NCI-H146 treated with DMSO at 0.1 percent for 48 hours (cell line): ENCODE data around the gene CFAP97D1.

ENCODE experiments used
- DNase-seq: peaks from one replicate; lab custom pipeline; 2025; ENCODE audit not compliant: unreplicated experiment; lab: John Stamatoyannopoulos, UW

CFAP97D1 gene

DNA sequence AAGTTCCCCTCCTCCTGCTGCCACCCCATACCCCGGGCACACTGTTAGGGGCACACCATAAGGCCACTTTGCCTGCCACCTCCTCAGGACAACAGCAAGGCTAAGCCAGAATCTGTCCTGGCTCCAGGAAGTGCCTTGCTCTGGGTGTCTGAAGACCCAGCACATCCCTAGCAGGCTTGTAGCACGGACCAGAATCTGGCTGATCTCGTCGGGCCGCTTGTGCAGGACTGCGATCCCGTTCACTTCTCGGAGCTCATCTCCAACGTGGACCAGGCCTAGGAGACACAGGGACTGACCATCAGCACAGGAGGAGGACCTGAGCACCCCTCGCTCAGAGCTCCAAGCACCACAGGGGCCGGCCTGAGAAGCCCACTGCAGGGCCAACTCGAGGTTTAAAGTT lies 45.3 kb downstream of the CFAP97D1 start:
- no peak for DNase-seq

DNA sequence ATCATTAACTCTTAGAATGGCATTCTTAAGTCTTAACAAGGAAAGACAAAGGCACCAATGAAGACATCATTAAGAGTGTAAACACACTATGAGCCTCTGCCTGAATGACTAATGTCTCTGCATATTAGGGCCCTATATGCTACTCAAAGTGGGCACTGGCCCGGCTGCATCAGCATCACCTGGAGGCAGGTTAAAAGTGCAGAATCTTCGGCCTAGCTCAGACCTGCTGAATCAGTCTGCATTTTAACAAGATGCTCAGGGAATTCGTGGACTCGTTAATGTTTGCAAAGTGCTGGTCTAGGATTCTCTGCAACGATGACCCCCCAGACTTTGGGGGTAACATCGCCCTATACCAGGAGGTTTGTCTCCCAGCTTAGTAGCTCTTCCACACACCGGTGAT lies 46.0 kb downstream of the CFAP97D1 start:
- no peak for DNase-seq

DNA sequence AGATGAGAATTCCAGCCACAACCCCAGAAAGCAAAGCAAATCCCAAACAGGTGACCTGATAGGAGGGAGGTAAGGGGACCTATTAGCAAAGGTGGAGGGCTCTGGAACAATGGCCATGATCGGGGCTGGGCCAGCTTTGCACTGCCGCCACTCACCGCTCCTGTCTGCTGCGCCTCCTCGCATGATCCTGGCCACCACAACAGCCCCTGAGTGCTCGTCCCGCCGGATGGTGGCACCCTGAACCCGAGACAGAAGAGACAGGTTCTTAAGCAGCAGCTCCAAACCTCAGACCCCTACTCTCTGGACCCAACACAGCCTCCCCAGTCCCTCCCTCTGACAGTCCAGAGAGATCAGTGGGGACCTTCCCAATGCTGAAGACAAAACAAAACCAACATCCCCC lies 47.4 kb downstream of the CFAP97D1 start:
- DNase-seq: no peak

DNA sequence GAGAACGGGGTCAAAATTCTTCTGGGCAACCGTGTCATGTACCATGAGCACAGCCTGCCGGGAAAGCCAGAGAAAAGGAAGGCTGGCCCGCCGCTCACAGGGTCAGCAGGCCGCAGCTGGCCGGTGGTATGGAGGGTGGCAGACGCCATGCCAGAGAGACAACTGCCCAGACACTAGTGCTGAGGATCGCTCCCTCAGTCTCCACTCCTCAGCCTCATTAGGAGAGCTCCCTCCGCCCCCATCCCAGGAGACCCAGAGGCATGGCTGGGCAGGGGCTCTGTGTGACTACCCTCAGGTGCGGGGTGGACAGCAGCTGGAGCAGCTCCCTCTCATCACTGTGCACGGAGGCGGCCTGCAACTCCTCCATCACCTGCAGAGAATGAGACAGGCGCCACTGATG lies 49.5 kb downstream of the CFAP97D1 start:
- no peak for DNase-seq

DNA sequence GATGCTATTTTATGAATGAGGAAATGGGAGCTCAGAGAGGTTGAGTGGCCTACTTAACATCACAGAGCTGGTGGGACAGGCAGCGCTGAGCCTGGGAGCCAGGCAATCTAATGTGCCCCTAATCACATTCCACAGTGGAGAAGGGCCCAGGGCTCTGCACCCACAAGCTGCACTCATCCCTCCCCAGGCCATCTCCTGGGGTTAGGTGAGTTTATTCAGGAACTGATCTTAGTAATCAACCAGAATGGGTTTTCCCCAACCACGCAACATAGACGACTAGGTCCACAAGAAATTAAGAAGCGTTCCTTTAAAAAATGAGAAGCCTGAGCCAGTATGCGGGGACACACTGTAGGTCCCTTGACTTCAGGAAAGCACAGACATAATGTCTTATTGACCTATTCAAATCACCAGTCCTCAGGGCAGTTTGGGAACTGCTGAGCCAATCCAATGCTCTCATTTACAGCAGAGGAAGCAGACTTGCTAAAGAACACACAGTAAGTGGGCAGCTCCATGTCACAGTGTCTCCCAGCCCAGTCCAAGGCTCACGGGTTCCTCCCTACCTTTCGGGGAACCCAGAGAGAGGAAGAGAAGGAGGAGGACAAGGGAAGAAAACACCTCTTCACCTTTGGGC lies 50.4 kb downstream of the CFAP97D1 start:
- DNase-seq: no peak

DNA sequence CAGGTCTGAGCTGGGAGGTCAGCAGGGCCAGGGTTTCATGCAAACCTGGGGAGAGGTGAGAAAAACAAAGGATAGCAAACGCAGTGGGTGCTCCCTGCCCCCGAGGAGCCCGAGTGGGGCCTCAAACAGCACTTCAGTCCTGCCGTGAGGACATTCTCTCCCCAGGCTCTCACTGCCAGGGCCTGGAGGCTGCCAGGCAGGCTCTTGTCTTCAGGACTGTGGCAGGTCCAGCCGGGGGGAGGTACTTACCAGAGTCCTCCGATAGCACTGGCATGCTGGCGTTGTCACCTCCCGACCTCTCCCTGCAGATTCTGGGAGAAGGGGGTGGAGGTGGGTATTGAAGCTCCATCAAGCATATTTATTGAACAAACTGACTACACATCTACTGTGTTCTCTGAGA lies 51.4 kb downstream of the CFAP97D1 start:
- no peak for DNase-seq

DNA sequence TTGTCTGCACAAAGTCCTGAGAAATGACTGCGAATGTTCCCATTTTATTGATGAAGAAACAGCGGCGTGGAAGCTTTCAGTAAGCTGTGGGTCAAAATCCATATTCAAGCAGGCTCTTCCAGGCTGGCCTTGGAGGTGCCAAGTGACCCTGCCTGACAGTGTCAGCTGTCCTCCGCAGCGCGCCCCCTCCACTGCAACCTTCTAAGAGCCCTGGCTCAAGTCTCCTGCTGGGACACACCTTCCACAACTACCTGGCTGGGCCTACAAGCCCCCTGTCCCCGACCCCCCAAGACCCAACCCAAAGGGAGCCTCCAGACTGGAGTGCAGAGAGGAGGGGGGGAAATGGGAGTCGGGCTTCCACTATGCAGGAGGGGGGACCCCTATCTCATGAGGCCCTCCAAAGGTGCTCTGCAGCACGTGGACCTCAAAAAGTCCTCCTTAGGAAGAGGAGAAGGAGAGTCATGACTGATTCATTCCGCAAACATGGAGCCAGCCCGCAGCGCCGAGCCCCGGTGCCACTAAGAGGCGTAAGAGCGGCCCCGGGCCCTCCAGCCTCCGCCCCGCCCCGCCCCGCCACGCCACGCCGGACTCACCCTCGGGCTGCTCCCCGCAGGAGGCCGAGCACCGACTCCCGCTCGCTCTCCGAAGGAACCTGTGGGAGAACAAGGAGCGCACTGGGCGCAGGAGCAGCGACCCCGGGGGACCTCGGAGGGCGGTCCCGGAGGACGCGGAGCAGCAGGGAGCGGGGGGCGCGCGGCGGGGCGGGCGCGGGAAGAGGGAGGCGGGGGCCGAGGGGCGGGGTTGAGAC lies 52.1 kb downstream of the CFAP97D1 start:
- peak; percentile 25 for DNase-seq

DNA sequence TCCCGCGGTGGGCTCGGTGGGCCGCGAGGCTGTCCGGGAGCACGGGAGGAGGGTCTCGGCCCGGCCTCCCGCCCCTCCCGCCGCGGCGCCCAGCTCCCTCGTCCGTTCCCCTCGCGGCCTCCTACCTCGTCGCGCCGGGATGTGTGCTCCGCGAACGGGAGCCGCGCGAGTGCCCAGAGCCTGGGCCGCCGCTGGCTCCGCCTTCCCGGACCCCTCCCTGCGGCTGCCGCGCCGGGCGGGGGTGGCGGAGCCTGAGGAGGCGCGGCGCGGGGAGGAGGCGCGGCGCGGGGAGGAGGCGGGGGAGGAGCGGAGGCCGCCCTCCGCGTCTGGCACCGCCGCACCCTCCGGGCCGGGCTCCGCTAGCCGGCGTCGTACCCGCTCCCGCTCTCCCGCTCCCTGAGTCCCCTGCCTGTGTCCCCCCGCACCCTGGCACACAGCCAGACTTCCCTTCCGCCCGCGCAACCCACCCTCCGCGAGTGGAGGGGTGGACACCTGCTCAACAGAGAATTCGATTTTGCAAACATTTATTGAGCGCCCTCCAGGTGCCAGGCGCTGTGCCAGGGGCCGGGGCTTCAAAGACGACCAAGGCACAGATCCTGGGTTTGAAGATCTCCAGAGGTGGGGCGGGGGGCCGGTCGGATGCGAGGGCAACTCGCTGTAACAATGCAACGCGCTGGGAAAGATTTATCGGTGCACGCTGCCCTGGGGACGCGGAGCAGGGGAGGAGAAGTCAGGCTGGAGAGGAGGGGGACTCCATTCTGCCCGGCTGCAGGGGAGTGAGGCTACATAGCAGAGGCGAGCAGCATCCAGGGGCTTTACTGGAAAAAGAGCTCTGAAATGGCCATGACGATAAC lies 53.0 kb downstream of the CFAP97D1 start, which contains the start of gene MPP3:
Gene MPP3 (minus strand): TSS at position 171 of the 854 bp plus-strand sequence. CDS start 1,240 bp downstream, outside the sequence.
- peak; percentile 29 for DNase-seq

DNA sequence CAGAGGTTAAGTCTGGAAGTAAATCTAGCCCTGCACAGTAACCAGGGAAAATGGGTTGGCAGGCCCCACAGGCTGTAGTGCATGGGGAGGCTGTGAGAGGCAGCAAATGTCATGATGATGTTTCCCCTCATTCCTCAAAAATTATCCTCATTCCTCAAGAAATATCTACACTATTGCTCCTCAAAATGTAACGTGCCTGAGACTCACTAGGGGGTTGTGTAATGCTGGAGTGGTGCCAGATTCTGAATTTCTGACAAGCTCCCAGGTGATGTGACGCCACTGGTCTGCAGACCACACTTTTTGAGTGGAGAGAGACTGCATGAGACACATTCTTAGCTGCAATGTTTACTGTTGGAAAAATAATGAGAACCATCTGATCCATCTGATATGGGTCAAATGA lies 53.9 kb downstream of the CFAP97D1 start:
- DNase-seq: no peak
